ENCODE measurements around the gene FRY.

FRY gene

GRCh38 chr13:32087955-32088747 is 56.6 kb downstream of the FRY start:
- no peak for DNase-seq

GRCh38 chr13:32092496-32092895 is 60.9 kb downstream of the FRY start:
- no peak for DNase-seq

- DNase-seq: no peak
These were observed 61.4 kb downstream of the FRY start for GRCh38 chr13:32093006-32093405.

GRCh38 chr13:32098272-32098671 is 66.7 kb downstream of the FRY start:
- no peak for DNase-seq

GRCh38 chr13:32105653-32106313 is 74.2 kb downstream of the FRY start:
- DNase-seq: no peak

GRCh38 chr13:32107474-32107873 is 75.9 kb downstream of the FRY start:
- no peak for DNase-seq

GRCh38 chr13:32107973-32108372 is 76.4 kb downstream of the FRY start:
- DNase-seq: no peak

- DNase-seq: no peak
These were observed 82.0 kb downstream of the FRY start for GRCh38 chr13:32113532-32113931.

GRCh38 chr13:32114284-32114950 is 82.8 kb downstream of the FRY start:
- no peak for DNase-seq

- no peak for DNase-seq
These were observed 83.5 kb downstream of the FRY start for GRCh38 chr13:32115066-32115465.

- DNase-seq: no peak
These were observed 84.6 kb downstream of the FRY start for GRCh38 chr13:32116210-32116609.

GRCh38 chr13:32117001-32117400 is 85.4 kb downstream of the FRY start:
- no peak for DNase-seq

- DNase-seq: no peak
These were observed 86.1 kb downstream of the FRY start for GRCh38 chr13:32117701-32118100.

GRCh38 chr13:32121316-32121715 is 89.7 kb downstream of the FRY start:
- DNase-seq: no peak

GRCh38 chr13:32124743-32125142 is 93.2 kb downstream of the FRY start:
- DNase-seq: no peak

- no peak for DNase-seq
These were observed 93.7 kb downstream of the FRY start for GRCh38 chr13:32125221-32125689.

- DNase-seq: no peak
These were observed 94.2 kb downstream of the FRY start for GRCh38 chr13:32125751-32126150.

GRCh38 chr13:32126278-32126677 is 94.7 kb downstream of the FRY start:
- DNase-seq: no peak

- no peak for DNase-seq
These were observed 95.2 kb downstream of the FRY start for GRCh38 chr13:32126756-32127155.

GRCh38 chr13:32127691-32128090 is 96.1 kb downstream of the FRY start:
- no peak for DNase-seq

GRCh38 chr13:32134241-32135055 is 102.9 kb downstream of the FRY start:
- no peak for DNase-seq

GRCh38 chr13:32135056-32135390 is 103.4 kb downstream of the FRY start:
- no peak for DNase-seq

GRCh38 chr13:32135655-32136054 is 104.1 kb downstream of the FRY start:
- DNase-seq: no peak
